Measurements from ENCODE around the gene KLF16.

DNA sequence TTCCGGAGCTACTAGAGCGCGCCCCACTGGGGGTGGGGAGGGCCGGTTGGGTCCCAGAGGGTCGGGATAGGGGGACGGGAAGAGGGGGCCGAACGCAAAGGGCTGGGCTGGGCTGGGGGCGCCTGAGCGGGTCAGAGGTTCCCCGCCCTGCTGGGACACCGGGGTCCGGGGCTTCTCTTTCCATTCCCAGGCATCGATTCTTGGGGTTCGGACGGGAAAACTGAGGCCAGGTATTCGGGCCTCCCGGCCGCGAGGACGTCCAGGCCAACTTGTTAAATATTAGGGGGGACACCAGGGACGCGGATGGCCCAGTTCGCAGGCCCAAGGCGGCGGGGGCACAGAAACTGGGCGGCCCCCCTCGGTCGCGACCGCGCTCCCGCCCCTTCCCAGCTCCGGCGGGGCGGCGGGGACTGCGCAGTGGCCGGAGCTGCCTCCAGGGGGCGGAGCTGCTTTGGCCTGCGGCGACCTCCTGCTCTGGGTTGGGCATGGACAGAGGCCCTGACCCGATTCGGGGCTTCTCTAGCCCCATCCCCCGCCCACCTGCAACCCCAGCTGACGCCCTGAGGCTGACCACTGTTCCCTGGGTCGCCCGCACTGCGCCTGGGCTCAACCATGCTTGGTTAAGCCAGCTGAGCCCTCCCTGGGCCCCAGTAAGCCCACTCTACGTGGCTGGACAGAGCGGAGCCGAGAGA, 1.2 kb upstream of the KLF16 start:
- TF ChIP-seq, protein P1, sequence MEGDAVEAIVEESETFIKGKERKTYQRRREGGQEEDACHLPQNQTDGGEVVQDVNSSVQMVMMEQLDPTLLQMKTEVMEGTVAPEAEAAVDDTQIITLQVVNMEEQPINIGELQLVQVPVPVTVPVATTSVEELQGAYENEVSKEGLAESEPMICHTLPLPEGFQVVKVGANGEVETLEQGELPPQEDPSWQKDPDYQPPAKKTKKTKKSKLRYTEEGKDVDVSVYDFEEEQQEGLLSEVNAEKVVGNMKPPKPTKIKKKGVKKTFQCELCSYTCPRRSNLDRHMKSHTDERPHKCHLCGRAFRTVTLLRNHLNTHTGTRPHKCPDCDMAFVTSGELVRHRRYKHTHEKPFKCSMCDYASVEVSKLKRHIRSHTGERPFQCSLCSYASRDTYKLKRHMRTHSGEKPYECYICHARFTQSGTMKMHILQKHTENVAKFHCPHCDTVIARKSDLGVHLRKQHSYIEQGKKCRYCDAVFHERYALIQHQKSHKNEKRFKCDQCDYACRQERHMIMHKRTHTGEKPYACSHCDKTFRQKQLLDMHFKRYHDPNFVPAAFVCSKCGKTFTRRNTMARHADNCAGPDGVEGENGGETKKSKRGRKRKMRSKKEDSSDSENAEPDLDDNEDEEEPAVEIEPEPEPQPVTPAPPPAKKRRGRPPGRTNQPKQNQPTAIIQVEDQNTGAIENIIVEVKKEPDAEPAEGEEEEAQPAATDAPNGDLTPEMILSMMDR (IDR thresholded peaks at IDR 0.05) = peak; percentile 66 to 79 (median 72)
- no peak for TF ChIP-seq POLR2A (IDR thresholded peaks at IDR 0.05)

All from testis (tissue), 2 donors.